Panc1 (cell line): ENCODE results near the gene TDRKH. TPM values are rescaled to one million over a fixed set of nuclear protein-coding genes. Genes with fewer than 3 reads are reported as not detected.

Experiments
- ATAC-seq: fragments of 200-7000 bp; cut with Tn5 transposase; 2 replicates; pipeline ENCODE4 v1.9.1; 2020; ENCODE audit warnings: mild to moderate bottlenecking, moderate library complexity
- BruUV-seq: library from RNA; stranded (reverse); fragments of 400-500 nt; replicated peaks from 2 replicates; lab custom pipeline; 2021; lab: Mats Ljungman, UMichigan
- CTCF ChIA-PET: fragments of 300-600 bp; sonication (Branson Sonifier 250); formaldehyde crosslinking; loops from one replicate; lab custom pipeline; 2022; ENCODE audit warnings: antibody characterized with exemption; lab: Charles Lee
- POLR2A ChIA-PET: fragments of 300-600 bp; sonication (Branson Sonifier 250); formaldehyde crosslinking; loops from one replicate; lab custom pipeline; 2022; ENCODE audit warnings: antibody characterized with exemption; lab: Charles Lee
- DNase-seq: peaks from one replicate; pipeline ENCODE4 v3.0.0-alpha.2; 2010; ENCODE audit warnings: low read depth, low spot score
- H3K27ac ChIP-seq: 2 replicates; pipeline ENCODE4 v1.5.1; 2011; ENCODE audit warnings: mild to moderate bottlenecking, low read length, inconsistent platforms
- H3K27me3 ChIP-seq: fragments of 200-500 bp; sonication (Bioruptor generic); 2 replicates; pipeline ENCODE4 v1.6.0; 2014; ENCODE audit warnings: low read length, inconsistent platforms; ENCODE audit not compliant: control insufficient read depth, insufficient read depth
- H3K36me3 ChIP-seq: fragments of 200-500 bp; sonication (Bioruptor generic); 2 replicates; pipeline ENCODE4 v1.5.1; 2014; ENCODE audit warnings: inconsistent platforms, mild to moderate bottlenecking, low read length, moderate library complexity; ENCODE audit not compliant: control insufficient read depth, insufficient read depth
- H3K4me1 ChIP-seq: 2 replicates; pipeline ENCODE4 v1.5.1; 2011; ENCODE audit warnings: inconsistent platforms, mild to moderate bottlenecking, low read length, moderate library complexity; ENCODE audit not compliant: control insufficient read depth, insufficient read depth
- H3K4me3 ChIP-seq, 2 experiments: 2 replicates each; pipeline ENCODE4 v1.5.1; 2011 to 2012; ENCODE audit warnings: low read depth in 2 of 2, low read length in 2 of 2, mild to moderate bottlenecking in 2 of 2, inconsistent platforms in 1 of 2, moderate library complexity in 1 of 2
- H3K9me3 ChIP-seq: fragments of 200-500 bp; sonication (Bioruptor generic); 2 replicates; pipeline ENCODE4 v1.5.1; 2014; ENCODE audit warnings: low read depth, mild to moderate bottlenecking, inconsistent platforms, low read length, moderate library complexity; ENCODE audit not compliant: control insufficient read depth, insufficient read depth
- POLR2AphosphoS5 ChIP-seq: IDR thresholded peaks from 2 replicates; pipeline ENCODE4 v1.6.1; 2012; ENCODE audit warnings: mild to moderate bottlenecking, low read depth, low read length, moderate library complexity
- SIN3A ChIP-seq: IDR thresholded peaks from 2 replicates; pipeline ENCODE4 v1.6.1; 2012; ENCODE audit warnings: low read depth, mild to moderate bottlenecking, low read length, moderate library complexity, borderline replicate concordance; ENCODE audit not compliant: insufficient read depth
- TCF7L2 ChIP-seq: IDR thresholded peaks from 2 replicates; pipeline ENCODE4 v1.6.1; 2011; ENCODE audit warnings: mild to moderate bottlenecking, low read depth, low read length, inconsistent platforms
- in situ Hi-C: cut with HindIII; loops from 2 replicates; pipeline ENCODE4 v1.10.0; 2016; ENCODE audit warnings: low sequenced_read_pairs, low pct_unique_long_range_greater_than_20kb
- intact Hi-C: fragments of 100-400 bp; cut with micrococcal nuclease; formaldehyde crosslinking; loops from one replicate; pipeline ENCODE4 v1.10.0; 2022; ENCODE audit not compliant: unreplicated experiment
- total RNA-seq: library from RNA; stranded (reverse); gene quantifications from one replicate; pipeline ENCODE4 v1.2.1, GENCODE V29; 2021; ENCODE audit not compliant: unreplicated experiment
- TF ChIP-seq, protein P1 (sequence below), 2 experiments: IDR thresholded peaks; 2 replicates each; pipeline ENCODE4 v1.6.1; 2011 to 2012; ENCODE audit warnings: low read depth in 2 of 2, control low read depth in 1 of 2, low read length in 1 of 2, mild to moderate bottlenecking in 1 of 2, moderate library complexity in 1 of 2; ENCODE audit not compliant: insufficient read depth in 1 of 2
- TF ChIP-seq, protein P2 (sequence below): fragments of 450-650 bp; IDR thresholded peaks from 2 replicates; pipeline ENCODE4 v1.5.1; 2017; ENCODE audit warnings: mild to moderate bottlenecking

TDRKH gene
- total RNA-seq, 1 experiment from 2014 or later: 33.6 TPM

DNA sequence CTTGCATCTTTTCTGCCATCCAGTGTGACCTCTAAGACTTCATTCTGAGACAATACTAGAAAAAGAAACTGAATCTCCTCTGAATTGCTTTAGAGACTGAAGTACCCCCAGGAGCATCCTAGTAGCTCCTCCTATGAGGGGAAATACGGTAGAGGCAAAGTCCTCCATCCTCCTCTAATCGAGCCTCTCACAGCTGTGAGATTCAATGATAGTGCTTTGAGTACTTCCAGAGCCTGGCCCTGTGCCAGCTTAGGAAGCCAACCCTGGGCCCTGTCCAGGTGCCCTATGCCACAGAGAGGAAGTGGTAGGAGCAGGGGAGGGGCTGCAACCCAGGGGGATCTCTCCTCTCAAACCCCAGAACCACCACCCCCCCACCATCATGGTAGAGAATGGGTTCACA lies 30.6 kb upstream of the TDRKH start:
- in situ Hi-C loops: no loop called here
- intact Hi-C loops: no loop called here
- ChIA-PET POLR2A (no interaction called here), CTCF (no interaction called here)
- no peaks in the 10 kb centered on the region; the same call in 1 of the 2 replicates for H3K4me1 ChIP-seq
- no TSS peak for BruUV-seq
- DNase-seq: no peak
- no peak overlapping the region for H3K27ac ChIP-seq
- H3K36me3 ChIP-seq: no peaks in the 10 kb centered on the region
- H3K27me3 ChIP-seq: no peaks in the 10 kb centered on the region
- no peak for ATAC-seq
- no peak for TF ChIP-seq POLR2AphosphoS5
- TF ChIP-seq, protein P1, sequence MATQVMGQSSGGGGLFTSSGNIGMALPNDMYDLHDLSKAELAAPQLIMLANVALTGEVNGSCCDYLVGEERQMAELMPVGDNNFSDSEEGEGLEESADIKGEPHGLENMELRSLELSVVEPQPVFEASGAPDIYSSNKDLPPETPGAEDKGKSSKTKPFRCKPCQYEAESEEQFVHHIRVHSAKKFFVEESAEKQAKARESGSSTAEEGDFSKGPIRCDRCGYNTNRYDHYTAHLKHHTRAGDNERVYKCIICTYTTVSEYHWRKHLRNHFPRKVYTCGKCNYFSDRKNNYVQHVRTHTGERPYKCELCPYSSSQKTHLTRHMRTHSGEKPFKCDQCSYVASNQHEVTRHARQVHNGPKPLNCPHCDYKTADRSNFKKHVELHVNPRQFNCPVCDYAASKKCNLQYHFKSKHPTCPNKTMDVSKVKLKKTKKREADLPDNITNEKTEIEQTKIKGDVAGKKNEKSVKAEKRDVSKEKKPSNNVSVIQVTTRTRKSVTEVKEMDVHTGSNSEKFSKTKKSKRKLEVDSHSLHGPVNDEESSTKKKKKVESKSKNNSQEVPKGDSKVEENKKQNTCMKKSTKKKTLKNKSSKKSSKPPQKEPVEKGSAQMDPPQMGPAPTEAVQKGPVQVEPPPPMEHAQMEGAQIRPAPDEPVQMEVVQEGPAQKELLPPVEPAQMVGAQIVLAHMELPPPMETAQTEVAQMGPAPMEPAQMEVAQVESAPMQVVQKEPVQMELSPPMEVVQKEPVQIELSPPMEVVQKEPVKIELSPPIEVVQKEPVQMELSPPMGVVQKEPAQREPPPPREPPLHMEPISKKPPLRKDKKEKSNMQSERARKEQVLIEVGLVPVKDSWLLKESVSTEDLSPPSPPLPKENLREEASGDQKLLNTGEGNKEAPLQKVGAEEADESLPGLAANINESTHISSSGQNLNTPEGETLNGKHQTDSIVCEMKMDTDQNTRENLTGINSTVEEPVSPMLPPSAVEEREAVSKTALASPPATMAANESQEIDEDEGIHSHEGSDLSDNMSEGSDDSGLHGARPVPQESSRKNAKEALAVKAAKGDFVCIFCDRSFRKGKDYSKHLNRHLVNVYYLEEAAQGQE (IDR thresholded peaks at IDR 0.05; ENCODE audit: insufficient read depth in 1 of 2, low read depth in 2 of 2, low read length in 1 of 2): no peak
- TF ChIP-seq SIN3A: no peak
- TF ChIP-seq, protein P2, sequence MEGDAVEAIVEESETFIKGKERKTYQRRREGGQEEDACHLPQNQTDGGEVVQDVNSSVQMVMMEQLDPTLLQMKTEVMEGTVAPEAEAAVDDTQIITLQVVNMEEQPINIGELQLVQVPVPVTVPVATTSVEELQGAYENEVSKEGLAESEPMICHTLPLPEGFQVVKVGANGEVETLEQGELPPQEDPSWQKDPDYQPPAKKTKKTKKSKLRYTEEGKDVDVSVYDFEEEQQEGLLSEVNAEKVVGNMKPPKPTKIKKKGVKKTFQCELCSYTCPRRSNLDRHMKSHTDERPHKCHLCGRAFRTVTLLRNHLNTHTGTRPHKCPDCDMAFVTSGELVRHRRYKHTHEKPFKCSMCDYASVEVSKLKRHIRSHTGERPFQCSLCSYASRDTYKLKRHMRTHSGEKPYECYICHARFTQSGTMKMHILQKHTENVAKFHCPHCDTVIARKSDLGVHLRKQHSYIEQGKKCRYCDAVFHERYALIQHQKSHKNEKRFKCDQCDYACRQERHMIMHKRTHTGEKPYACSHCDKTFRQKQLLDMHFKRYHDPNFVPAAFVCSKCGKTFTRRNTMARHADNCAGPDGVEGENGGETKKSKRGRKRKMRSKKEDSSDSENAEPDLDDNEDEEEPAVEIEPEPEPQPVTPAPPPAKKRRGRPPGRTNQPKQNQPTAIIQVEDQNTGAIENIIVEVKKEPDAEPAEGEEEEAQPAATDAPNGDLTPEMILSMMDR: no peak
- TF ChIP-seq TCF7L2: no peak
- no peak overlapping the region for H3K4me3 ChIP-seq
- H3K9me3 ChIP-seq: no peaks in the 10 kb centered on the region

DNA sequence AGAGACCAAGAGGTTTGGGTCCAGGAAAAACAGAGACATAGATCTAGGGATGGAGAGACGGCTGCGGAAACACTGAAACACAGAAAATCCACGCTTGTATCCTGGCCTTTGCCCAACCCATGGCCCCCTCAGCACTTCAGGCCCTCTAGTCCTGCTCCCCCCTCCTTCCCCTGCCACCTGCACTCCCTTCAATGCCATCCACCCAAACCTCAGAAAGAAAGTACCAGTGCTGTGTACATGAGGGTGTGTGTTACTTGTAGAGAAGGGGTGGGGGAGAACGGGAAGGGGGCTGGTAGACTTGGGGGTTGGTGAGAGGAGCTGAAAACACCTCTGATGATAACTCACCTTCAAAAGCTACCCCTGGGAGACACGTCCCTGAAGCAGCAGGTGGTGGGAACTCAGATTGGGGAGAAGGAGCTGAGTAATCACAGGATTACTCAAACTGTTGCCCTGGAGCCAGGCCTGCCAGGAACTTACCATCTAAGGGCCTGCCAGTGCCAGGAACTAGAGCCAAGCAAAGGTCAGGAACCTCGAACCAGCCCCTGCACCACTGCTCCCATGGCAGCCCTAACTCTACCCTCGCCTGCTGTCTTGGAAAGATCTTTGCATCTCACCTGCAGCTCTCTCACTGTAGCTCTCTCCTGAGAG lies 29.8 kb upstream of the TDRKH start:
- BruUV-seq: no TSS peak
- H3K4me3 ChIP-seq: no peak overlapping the region
- H3K9me3 ChIP-seq: no peaks in the 10 kb centered on the region
- DNase-seq (no peak), ATAC-seq (no peak)
- in situ Hi-C loops (no loop called here), intact Hi-C loops (no loop called here)
- H3K36me3 ChIP-seq: no peaks in the 10 kb centered on the region
- H3K4me1 ChIP-seq: no peaks in the 10 kb centered on the region; the same call in 1 of the 2 replicates
- no peak overlapping the region for H3K27ac ChIP-seq
- CTCF ChIA-PET: no interaction called here
- POLR2A ChIA-PET: interaction anchor here (0.7 kb wide), 1 partner anchor 170 kb away, joined by 3 read pairs; no protein-coding TSS in a partner anchor
- TF ChIP-seq POLR2AphosphoS5: no peak
- TF ChIP-seq, protein P1 (IDR thresholded peaks at IDR 0.05; ENCODE audit: insufficient read depth in 1 of 2, low read depth in 2 of 2, low read length in 1 of 2): no peak
- TF ChIP-seq TCF7L2: no peak
- TF ChIP-seq SIN3A: no peak
- TF ChIP-seq, protein P2: no peak
- H3K27me3 ChIP-seq: no peaks in the 10 kb centered on the region
